CD14-positive monocyte (primary cell): Measurements from ENCODE around the gene TMEM115. TPM values are rescaled to one million over a fixed set of nuclear protein-coding genes. Genes with fewer than 3 reads are reported as not detected.

Experiments
- DNase-seq, 3 donors: peaks; one replicate each; pipeline ENCODE4 v3.0.0-alpha.2; 2011 to 2022
- H2AFZ ChIP-seq: 2 replicates; pipeline ENCODE4 v1.6.0; 2012; ENCODE audit warnings: mild to moderate bottlenecking, low read depth, low read length, inconsistent platforms; ENCODE audit not compliant: insufficient read depth, poor library complexity, severe bottlenecking
- H3K27ac ChIP-seq, 2 donors: 1 replicate in 1 of 2; 2 replicates in 1 of 2; pipeline ENCODE4 v1.5.1; 2012 to 2013; ENCODE audit warnings: low read length in 2 of 2, control low read depth in 1 of 2, inconsistent platforms in 1 of 2, low read depth in 1 of 2, mild to moderate bottlenecking in 1 of 2
- H3K27me3 ChIP-seq, 2 donors: one replicate each; pipeline versions ENCODE4 v1.6.0 to v1.6.1; 2011 to 2013; ENCODE audit warnings: low read length in 2 of 2; ENCODE audit not compliant: control insufficient read depth in 2 of 2, insufficient read depth in 2 of 2
- H3K36me3 ChIP-seq, 2 donors: replicated peaks in 1 of 2; 1 replicate in 1 of 2; 2 replicates in 1 of 2; pipeline versions ENCODE4 v1.5.1 to v1.6.1; 2012 to 2013; ENCODE audit warnings: low read length in 2 of 2, control low read depth in 1 of 2, inconsistent platforms in 1 of 2, mild to moderate bottlenecking in 1 of 2; ENCODE audit not compliant: insufficient read depth in 2 of 2, control insufficient read depth in 1 of 2
- H3K4me1 ChIP-seq, 2 donors: 1 replicate in 1 of 2; 2 replicates in 1 of 2; pipeline versions ENCODE4 v1.5.1 to v1.6.1; 2012 to 2013; ENCODE audit warnings: low read length in 2 of 2, control low read depth in 1 of 2, inconsistent platforms in 1 of 2, mild to moderate bottlenecking in 1 of 2, moderate library complexity in 1 of 2; ENCODE audit not compliant: insufficient read depth in 2 of 2, control insufficient read depth in 1 of 2
- H3K4me2 ChIP-seq: replicated peaks from 2 replicates; pipeline ENCODE3; 2012; ENCODE audit warnings: low read length, moderate library complexity, mild to moderate bottlenecking; ENCODE audit not compliant: poor library complexity, severe bottlenecking; ENCODE audit errors: extremely low read depth
- H3K4me3 ChIP-seq, 3 experiments: fragments of 200-600 bp in 1 of 3; sonication (generic) in 1 of 3; replicated peaks in 1 of 3; 1 replicate in 2 of 3; 2 replicates in 1 of 3; pipeline ENCODE4 v1.5.1; 2011 to 2013; ENCODE audit warnings: low read length in 3 of 3, mild to moderate bottlenecking in 3 of 3, control low read depth in 2 of 3, low read depth in 2 of 3, inconsistent platforms in 1 of 3, moderate library complexity in 1 of 3
- H3K79me2 ChIP-seq: 2 replicates; pipeline ENCODE4 v1.6.0; 2012; ENCODE audit warnings: mild to moderate bottlenecking, control low read depth, inconsistent platforms, low read length, moderate library complexity; ENCODE audit not compliant: insufficient read depth
- H3K9ac ChIP-seq: 2 replicates; pipeline ENCODE4 v1.6.0; 2017; ENCODE audit warnings: low read length, mild to moderate bottlenecking; ENCODE audit not compliant: insufficient read depth, poor library complexity, severe bottlenecking
- H3K9me3 ChIP-seq, 2 donors: replicated peaks in 1 of 2; 1 replicate in 1 of 2; 2 replicates in 1 of 2; pipeline versions ENCODE4 v1.5.1 to v1.6.1; 2012 to 2013; ENCODE audit warnings: low read length in 2 of 2, control low read depth in 1 of 2; ENCODE audit not compliant: control insufficient read depth in 1 of 2, insufficient read depth in 1 of 2
- H4K20me1 ChIP-seq: 2 replicates; pipeline ENCODE4 v1.6.0; 2012; ENCODE audit warnings: mild to moderate bottlenecking, low read length, control low read depth, moderate library complexity; ENCODE audit not compliant: insufficient read depth
- H3K27ac Mint-ChIP-seq, 7 donors: one replicate each; pipeline ENCODE4 v1.8.0; 2020; ENCODE audit warnings: mild to moderate bottlenecking in 7 of 7, mixed read lengths in 7 of 7, moderate library complexity in 6 of 7, inconsistent platforms in 2 of 7
- H3K27me3 Mint-ChIP-seq, 3 donors: one replicate each; pipeline ENCODE4 v1.8.0; 2021 to 2022; ENCODE audit warnings: low read depth in 3 of 3, mild to moderate bottlenecking in 3 of 3, mixed read lengths in 3 of 3, moderate library complexity in 3 of 3, inconsistent platforms in 1 of 3
- H3K36me3 Mint-ChIP-seq, 2 donors: one replicate each; pipeline ENCODE4 v1.8.0; 2020; ENCODE audit warnings: mixed read lengths in 2 of 2, inconsistent platforms in 1 of 2, mild to moderate bottlenecking in 1 of 2
- H3K4me1 Mint-ChIP-seq: one replicate; pipeline ENCODE4 v1.8.0; 2020; ENCODE audit warnings: mild to moderate bottlenecking, mixed read lengths
- H3K4me3 Mint-ChIP-seq, 2 donors: one replicate each; pipeline ENCODE4 v1.8.0; 2020; ENCODE audit warnings: mild to moderate bottlenecking in 2 of 2, mixed read lengths in 2 of 2, moderate library complexity in 1 of 2
- H3K9me3 Mint-ChIP-seq, 7 donors: one replicate each; pipeline ENCODE4 v1.8.0; 2020 to 2022; ENCODE audit warnings: mixed read lengths in 7 of 7, mild to moderate bottlenecking in 6 of 7, moderate library complexity in 6 of 7, inconsistent platforms in 2 of 7
- WGBS: methylation state at CpG from one replicate; pipeline ENCODE4 v1.1.5; 2013; ENCODE audit warnings: missing lambda C conversion rate; ENCODE audit not compliant: insufficient coverage; 5-methylcytosine and 5-hydroxymethylcytosine counted together
- intact Hi-C, 2 donors: fragments of 100-400 bp; cut with micrococcal nuclease; formaldehyde crosslinking; loops; one replicate each; pipeline versions ENCODE4 v1.15.0 to v1.15.1; 2023
- polyA plus RNA-seq, 3 donors: library from polyadenylated mRNA; depleted of rRNA in 1 of 3; unstranded in 2 of 3; stranded (reverse) in 1 of 3; fragments of 300-500 nt in 2 of 3; fragments of >200 nt in 1 of 3; fragmentation: Illumina TruSeq in 2 of 3; gene quantifications; 1 replicate in 2 of 3; 2 replicates in 1 of 3; pipeline ENCODE4 v1.2.3, GENCODE V29; 2012 to 2021
- TF ChIP-seq, protein P1 (sequence below): fragments of 200-600 bp; IDR thresholded peaks from one replicate; pipeline ENCODE4 v1.8.0; 2022; ENCODE audit warnings: antibody characterized with exemption, mild to moderate bottlenecking

The TMEM115 gene
- polyA plus RNA-seq, 3 donors, result 14.5 to 36.2 (median 32.9) TPM

DNA sequence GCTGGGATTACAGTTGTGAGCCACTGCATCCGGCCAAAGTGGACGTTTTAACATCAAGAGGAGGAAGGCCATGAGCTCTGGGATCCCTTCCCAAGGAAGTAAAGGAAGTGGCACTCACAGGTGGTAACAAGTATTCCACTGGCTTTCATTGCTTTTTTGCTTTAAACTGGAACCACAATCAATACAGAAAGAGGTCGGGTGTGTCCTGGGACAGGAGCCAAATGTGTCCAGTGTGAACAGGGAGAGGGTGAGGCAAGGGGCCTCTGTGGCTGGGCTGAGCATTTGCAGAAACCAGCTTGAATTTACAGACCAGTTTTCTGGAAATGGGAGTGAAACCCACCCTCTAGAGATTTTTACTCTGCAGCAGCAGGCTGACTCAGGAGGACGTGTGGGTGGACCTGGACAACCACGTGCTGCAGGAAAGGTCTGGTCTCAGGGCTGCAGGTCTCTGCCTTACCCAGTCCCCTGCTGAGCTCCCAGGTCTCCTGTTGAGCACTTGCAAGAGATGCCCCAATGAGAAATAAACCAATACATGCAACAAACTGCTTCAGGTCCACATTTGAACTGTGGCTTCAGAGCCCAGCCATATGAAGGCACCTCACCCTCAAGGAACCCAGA lies 42.8 kb upstream of the TMEM115 start:
- Histone ChIP-seq H3K4me3 (no peak overlapping the region), H2AFZ (no peak overlapping the region), H3K79me2 (no peaks in the 10 kb centered on the region), H4K20me1 (no peaks in the 10 kb centered on the region), H3K36me3 (no peaks in the 10 kb centered on the region), H3K4me2 (no peak overlapping the region), H3K4me1 (no peaks in the 10 kb centered on the region), H3K9ac (no peak overlapping the region), H3K27me3 (no peaks in the 10 kb centered on the region), H3K9me3 (no peaks in the 10 kb centered on the region), H3K27ac (no peak overlapping the region)
- H3K27me3 Mint-ChIP-seq, result peaks cover 2 to 5% (median 4%) of the 10 kb centered on the region in 3 donors
- TF ChIP-seq, protein P1, sequence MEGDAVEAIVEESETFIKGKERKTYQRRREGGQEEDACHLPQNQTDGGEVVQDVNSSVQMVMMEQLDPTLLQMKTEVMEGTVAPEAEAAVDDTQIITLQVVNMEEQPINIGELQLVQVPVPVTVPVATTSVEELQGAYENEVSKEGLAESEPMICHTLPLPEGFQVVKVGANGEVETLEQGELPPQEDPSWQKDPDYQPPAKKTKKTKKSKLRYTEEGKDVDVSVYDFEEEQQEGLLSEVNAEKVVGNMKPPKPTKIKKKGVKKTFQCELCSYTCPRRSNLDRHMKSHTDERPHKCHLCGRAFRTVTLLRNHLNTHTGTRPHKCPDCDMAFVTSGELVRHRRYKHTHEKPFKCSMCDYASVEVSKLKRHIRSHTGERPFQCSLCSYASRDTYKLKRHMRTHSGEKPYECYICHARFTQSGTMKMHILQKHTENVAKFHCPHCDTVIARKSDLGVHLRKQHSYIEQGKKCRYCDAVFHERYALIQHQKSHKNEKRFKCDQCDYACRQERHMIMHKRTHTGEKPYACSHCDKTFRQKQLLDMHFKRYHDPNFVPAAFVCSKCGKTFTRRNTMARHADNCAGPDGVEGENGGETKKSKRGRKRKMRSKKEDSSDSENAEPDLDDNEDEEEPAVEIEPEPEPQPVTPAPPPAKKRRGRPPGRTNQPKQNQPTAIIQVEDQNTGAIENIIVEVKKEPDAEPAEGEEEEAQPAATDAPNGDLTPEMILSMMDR, result no peak
- no peaks in the 10 kb centered on the region for H3K36me3 Mint-ChIP-seq
- 56% methylated on average over 4 of the region's 5 CpGs for WGBS
- no peak overlapping the region for H3K27ac Mint-ChIP-seq
- no peaks in the 10 kb centered on the region for H3K9me3 Mint-ChIP-seq
- no peak overlapping the region for H3K4me3 Mint-ChIP-seq
- no peak for DNase-seq
- H3K4me1 Mint-ChIP-seq, result peaks cover 2% of the 10 kb centered on the region
- intact Hi-C loops, result no loop called here

DNA sequence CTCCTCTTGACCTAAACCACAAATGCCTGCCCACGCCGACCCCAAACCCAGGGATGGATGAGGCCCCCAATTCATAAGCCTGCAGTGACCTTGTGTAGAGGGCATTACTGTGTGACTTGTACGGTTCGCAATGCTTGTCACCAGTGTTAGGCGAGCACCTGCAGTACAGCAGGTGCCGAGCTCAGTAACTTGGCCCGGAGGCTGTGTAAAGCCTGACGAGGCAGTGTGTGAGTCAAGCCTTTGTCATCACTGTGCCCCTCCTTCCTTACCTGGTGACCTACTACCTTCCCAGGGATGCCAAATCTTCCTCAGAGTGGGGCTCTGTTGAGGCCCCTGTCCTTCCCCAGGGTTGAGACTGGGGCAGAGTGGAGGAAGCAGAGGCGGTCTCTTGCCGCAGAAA lies 37.2 kb upstream of the TMEM115 start:
- Mint-ChIP-seq H3K36me3 (no peaks in the 10 kb centered on the region), H3K4me1 (peaks cover 14% of the 10 kb centered on the region), H3K9me3 (no peaks in the 10 kb centered on the region), H3K4me3 (no peak overlapping the region), H3K27me3 (peaks cover 0 to 12% (median 1%) of the 10 kb centered on the region in 3 donors), H3K27ac (peak overlapping the region in 4 of 7 donors; percentile 27 to 76 (median 50))
- DNase-seq, result no peak
- no peak overlapping the region for H3K4me2 ChIP-seq
- no peaks in the 10 kb centered on the region for H3K27me3 ChIP-seq
- no peak overlapping the region for H3K4me3 ChIP-seq
- H3K79me2 ChIP-seq, result no peaks in the 10 kb centered on the region
- no peak overlapping the region for H2AFZ ChIP-seq
- H3K27ac ChIP-seq, result no peak overlapping the region
- no peak overlapping the region for H3K9ac ChIP-seq
- H3K4me1 ChIP-seq, result peaks cover 12 to 13% of the 10 kb centered on the region in 2 donors
- H3K36me3 ChIP-seq, result no peaks in the 10 kb centered on the region
- TF ChIP-seq, protein P1, result no peak
- no peaks in the 10 kb centered on the region for H3K9me3 ChIP-seq
- no peaks in the 10 kb centered on the region for H4K20me1 ChIP-seq
- 98% methylated on average over 7 of the region's 10 CpGs for WGBS
- intact Hi-C loops, result no loop called here
